Lung microvascular endothelial cell (primary cell): ENCODE data around the gene CDH13. TPM values are rescaled to one million over a fixed set of nuclear protein-coding genes. Genes with fewer than 3 reads are reported as not detected.

ENCODE experiments used
- DNase-seq, 2 donors: peaks; one replicate each; pipeline versions ENCODE4 v3.0.0 to v3.0.0-alpha.2; 2010; ENCODE audit warnings: low read depth in 2 of 2
- total RNA-seq: library from RNA; depleted of rRNA; stranded (reverse); fragments of >200 nt; gene quantifications from 2 replicates; pipeline ENCODE4 v1.2.1, GENCODE V29; 2014

The CDH13 gene
- total RNA-seq: 14.5 and 23.5 TPM in 2 replicates

- DNase-seq: peak; percentile 57 to 79
These were observed at the start of gene CDH13 for GRCh38 chr16:82626791-82627261. Gene CDH13 (plus strand): TSS chr16:82626969.

DNA sequence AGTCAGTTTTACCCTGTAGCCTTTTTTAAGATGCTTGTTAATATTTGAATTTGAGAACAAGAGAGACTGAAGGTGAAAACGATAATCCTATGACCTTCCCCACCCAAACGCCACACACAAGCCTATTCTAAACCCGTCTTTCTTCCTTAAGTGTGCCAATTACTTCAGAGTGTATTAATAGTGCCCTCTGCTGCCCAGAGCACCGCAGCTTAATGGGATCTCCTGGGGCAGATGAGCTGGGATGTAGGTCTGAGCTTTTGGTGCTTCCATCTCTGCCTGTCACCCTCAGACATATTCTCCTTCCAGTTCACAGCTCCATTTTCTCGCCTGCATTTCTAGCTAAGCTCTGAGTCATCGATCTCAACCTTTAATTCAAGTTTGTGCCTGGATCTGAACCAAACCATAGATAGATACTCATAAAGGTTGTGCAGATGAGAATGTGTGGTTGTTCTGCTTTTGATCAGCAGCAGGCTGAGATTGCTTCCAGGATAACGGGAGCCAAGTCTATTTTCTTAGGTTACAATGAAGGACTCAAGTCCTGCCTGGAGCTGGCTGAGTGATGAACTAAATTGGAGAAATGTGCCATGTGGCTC lies 46.4 kb upstream of the CDH13 start:
- peak; percentile 8 to 35 for DNase-seq

DNA sequence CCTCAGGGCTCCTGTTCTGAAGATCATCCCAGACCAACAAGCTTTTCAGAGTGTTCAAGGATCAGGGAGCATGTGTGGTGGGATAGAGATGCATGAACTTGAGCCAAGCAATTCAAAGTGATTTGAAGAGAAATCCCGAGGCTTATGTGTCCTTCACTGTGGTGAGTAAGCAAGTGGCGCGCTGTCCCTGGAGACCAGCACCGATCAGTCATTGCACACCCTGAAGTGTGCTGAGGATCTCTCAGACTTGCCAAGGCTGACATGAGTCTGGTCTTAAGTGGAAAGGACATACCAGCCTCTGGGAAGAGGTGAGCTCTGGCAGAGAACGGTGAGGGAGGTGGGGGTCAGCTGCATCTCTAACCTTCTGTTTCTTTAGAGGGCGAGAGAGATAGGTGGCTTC lies 43.8 kb upstream of the CDH13 start:
- no peak for DNase-seq

- no peak for DNase-seq
These were observed 43.3 kb upstream of the CDH13 start for GRCh38 chr16:82583422-82583821.

- no peak for DNase-seq
These were observed 42.1 kb upstream of the CDH13 start for GRCh38 chr16:82584553-82585152.

- DNase-seq: no peak
These were observed 41.1 kb upstream of the CDH13 start for GRCh38 chr16:82585675-82586074.

- no peak for DNase-seq
These were observed 40.6 kb upstream of the CDH13 start for GRCh38 chr16:82586130-82586529.

DNA sequence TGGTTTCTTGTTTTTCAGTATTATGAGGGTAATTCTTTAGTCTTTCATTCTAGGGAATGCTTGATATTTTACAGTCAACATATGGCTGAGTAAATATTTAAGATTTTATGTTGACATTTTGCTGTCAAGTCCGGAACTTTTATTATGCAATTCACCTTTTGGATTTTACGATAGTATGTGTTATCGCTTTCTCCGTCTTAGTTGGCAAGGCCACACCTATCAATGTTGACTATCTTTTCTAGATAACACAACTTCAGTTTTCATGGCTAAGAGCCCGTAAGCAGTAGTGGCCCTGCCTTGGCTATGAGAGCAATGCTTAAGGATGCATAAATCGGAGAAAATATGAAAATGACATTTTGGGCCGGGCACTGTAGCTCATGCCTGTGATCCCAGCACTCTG lies 39.5 kb upstream of the CDH13 start:
- DNase-seq: no peak

DNA sequence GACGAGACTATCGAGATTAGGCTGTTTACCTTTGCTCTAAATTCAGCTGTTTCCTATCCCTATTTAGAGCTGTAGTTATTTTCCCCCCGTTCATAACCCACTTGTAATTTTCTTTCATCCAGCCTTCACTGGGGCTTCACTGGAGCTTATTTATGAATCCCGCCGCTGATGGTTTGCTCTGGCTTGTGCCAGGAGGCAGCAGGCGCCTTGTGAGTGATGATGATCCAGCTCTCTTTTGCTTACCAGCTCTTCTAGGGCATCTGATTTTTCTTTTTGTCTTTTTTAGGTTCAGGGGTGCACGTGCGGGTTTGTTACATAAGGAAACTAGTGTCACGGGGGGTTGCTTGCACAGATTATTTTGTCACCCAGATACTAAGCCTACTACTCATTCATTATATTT lies 37.4 kb upstream of the CDH13 start:
- no peak for DNase-seq

DNA sequence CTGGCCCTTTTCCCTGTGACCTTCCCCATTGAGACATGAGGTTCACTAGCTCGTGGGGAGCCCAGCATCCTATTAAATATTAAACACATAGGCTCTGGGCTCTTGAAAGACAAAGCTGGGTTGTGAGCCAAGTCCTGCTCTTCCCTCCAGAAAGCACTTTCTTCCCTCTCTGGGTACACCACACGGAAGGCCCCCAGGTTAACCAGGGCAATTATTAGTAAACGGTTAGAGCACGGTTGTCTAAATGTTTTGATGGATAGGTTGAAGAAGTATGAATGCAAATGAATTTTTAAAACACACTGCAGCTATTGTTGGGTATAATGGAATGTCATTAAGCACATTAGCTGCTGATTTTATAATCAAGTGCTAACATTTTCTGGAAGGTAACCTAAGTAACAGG lies 32.7 kb upstream of the CDH13 start:
- no peak for DNase-seq

DNA sequence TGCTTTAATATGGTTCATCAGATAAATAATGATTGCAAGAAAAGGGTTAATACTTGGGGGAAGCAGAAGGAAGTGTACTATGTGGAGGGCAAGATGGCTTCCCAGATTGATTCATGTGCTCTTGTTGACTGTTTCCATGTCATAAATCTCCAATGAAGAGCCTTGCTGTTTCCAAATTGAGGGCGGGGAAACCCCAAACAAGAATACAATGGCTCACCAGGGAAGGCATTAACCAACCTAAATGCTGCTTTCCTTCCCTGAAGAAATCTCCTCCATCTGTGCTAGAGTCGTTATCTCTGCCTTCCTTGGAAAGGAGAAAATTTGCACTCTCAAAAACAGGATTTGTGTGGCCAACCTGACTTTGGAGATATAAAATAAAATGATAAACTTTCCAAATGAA lies 28.0 kb upstream of the CDH13 start:
- DNase-seq: no peak

DNA sequence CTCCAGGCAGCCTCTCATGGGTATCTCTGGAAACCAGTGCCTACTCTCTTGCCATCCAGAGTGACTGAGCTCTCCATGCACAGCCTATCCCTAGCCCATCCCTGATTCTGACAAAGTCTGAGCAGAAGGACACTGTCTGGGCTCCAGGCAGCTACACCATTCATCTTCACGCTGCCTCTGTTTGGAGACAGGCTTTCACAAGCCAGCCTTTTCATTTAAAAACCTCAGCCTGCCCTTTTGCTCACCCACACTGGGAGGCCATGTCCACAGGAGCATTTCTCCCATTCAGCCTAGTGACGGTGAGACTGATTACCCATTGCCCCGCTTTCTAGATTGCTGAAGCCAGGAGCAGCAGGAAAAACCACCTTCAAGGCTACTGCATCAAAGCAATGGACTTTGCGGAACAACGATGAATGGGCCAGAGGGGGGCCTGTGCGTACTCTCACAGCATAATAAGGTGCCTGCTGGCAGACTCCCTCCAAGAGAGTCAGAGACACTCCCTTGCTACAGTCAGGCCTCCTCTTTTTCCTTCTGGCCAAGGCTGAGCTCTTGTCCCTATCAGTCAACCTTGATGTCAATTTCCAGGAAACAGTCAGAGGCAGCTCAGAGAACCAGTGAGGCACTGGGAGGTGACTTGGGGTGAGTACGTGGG lies 24.7 kb upstream of the CDH13 start:
- DNase-seq: no peak

DNA sequence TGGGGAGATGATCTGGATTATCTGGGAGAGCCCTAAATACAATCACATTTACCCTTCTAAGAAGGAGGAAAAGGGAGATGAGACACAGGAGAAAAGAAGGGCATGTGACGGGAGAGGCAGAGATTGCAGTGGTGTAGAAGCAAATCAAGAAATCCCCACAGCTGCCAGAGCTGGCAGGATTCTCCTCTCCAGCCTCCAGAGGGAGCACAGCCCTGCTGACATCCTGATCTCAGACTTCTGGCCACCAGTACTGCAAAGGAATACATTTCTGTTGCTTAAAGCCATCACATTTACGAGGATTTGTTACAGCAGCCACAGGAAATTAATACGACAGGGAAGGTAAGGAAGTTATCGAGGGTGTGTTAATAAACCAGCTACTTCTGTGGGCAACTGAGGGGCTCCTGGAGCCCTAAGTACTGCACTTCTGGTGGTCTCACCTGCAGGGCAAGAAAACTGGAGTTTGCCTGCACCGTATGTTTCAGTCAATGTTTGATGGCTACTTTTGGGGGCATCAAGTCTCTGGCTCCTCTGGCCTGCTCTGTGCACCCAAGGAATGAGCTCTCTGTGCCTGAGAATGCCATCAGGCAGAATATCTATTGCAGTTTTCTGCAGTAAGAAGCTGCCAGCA lies 22.9 kb upstream of the CDH13 start:
- peak; percentile 76 to 77 for DNase-seq

DNA sequence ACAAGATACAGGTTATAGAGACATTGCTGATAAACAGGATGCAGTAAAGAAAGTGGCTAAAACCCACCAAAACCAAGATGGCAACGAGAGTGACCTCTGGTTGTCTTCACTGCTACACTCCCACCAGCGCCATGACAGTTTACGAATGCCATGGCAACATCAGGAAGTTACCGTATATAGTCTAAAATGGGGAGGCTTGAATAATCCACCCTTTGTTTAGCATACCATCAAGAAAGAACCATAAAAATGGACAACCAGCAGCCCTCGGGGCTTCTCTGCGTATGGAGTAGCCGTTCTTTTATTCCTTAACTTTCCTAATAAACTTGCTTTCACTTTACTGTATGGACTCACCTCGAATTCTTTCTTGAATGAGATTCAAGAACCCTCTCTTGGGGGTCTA lies 21.7 kb upstream of the CDH13 start:
- DNase-seq: no peak

DNA sequence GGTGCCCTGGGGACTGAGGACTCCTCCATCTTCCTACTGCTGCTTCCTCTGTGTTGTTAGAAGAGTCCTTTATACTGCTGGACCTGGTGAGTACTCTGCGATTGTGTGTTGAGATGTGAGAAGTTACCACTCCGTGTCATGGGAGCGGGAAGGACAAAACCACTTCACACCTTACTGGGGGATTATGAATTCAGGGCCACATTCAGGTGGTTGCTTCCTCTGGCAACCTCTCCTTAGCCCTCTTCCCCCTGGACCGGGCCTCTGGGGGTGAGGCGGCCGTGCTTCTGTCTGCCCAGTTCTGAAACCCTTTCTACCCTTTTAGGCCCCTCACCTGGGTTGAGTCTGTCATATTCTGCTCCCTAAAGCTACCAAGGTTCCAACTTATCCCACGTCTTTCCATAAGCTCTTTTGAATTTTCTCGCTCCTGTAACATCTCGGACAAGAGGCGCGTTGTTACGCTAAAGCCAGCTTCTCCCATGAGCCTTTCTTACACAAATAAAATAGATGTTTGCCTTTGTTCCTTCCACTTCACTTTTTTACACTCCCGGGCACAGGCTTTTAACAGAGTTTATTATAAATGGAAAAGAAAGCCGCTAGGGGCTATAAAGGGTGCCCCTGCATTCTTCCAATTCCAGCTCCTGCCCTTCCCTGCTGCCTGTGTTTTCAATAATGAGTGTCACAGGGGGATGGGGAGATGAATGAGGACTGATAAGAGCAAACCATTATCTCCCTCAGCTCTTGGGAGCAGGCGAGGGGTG lies 20.7 kb upstream of the CDH13 start:
- no peak for DNase-seq

- no peak for DNase-seq
These were observed 17.6 kb upstream of the CDH13 start for GRCh38 chr16:82609140-82609539.

DNA sequence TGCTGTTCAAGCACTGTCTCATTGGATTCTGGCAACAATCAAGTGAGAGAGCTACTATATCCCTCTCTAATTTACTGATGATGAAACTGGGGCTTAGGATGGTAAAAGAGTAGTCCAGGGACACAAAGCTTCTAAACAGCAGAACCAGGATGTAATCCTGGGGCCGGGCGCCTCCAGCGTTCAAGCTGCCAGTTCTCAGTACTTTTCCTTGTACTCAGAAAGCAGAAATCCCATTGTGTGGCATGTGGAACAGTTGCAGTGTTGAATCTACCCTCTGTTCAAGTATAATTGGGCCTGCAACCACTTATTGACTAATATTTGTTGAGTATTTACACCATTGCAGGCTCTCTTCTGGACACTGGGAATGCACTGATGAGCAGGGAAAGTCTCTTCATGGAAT lies 14.5 kb upstream of the CDH13 start:
- DNase-seq: no peak

- DNase-seq: no peak
These were observed 10.4 kb upstream of the CDH13 start for GRCh38 chr16:82616356-82616755.

DNA sequence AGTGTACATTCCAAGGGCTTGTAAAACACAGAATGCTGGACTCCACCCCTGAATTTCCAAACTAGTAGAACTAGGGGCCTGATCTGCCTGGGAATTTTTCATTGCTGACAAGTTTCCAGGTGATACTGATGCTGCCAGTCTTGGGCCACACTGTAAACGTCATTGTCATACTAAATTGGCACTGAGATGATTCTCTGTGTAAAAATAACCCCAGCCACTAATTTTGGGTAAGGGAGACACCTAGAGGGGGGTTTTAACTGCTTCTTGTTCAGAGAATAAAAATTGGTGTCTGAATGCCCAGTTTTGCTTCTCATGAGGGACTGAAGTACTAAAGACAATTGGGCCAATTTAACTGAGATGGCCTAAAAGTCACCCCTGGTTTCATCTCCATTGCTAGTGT lies 5.0 kb upstream of the CDH13 start:
- DNase-seq: no peak

GRCh38 chr16:82623241-82623640 lies 3.5 kb upstream of the CDH13 start:
- no peak for DNase-seq

- DNase-seq: no peak
These were observed 1.5 kb upstream of the CDH13 start for GRCh38 chr16:82625066-82625968.
